ENCODE measurements around the gene TMEM204. TPM values are rescaled to one million over a fixed set of nuclear protein-coding genes. Genes with fewer than 3 reads are reported as not detected.

TMEM204 gene
- total and polyA plus RNA-seq, 10 of the 15 experiments (the other 5 are each of a cell fraction or from before 2014, with no cell fraction given), result 0.05 to 0.30 (median 0.18) TPM; not detected in 7

DNA sequence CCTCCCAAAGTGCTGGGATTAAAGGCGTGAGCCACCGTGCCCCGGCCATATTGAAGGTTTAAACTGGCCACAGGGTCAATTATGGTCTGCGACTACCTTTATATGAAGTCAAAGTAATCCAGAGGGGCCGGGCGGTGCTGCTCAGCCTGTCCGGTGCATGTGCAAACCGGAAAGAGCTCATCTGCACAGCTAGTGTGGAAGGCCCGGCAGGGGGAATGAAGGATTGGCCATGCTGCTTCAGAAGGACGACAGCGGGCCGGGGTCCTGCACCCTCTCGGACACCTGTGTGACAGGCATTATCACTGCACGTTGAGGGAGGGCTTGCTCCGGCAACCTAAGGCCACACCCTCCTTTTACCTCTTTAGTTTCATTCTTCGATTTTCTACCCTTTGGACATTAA is 23.6 kb downstream of the TMEM204 start:
- no peak for FAIRE-seq
- SMC1A ChIA-PET (ENCODE audit: uncharacterized antibody, unreplicated experiment), result no interaction called here
- no peaks in the 10 kb centered on the region for H3K36me3 ChIP-seq (ENCODE audit: control insufficient read depth in 2 of 2, insufficient read depth in 2 of 2, low read length in 1 of 2)
- DNase-seq (ENCODE audit: low read depth, low spot score), result no peak
- H3K79me2 ChIP-seq (ENCODE audit: control insufficient read depth, insufficient read depth, low read length), result no peaks in the 10 kb centered on the region
- no peaks in the 10 kb centered on the region for H3K4me1 ChIP-seq (ENCODE audit: control insufficient read depth, insufficient read depth, low read length)
- H2AFZ ChIP-seq (ENCODE audit: control insufficient read depth, low read depth, low read length), result no peak overlapping the region
- H3K9me3 ChIP-seq (replicated peaks; ENCODE audit: control insufficient read depth, insufficient read depth, low read length), result no peaks in the 10 kb centered on the region
- no peak overlapping the region for H3K4me3 ChIP-seq
- WGBS (ENCODE audit: insufficient coverage, insufficient replicate concordance, low lambda C conversion rate, missing lambda C conversion rate), result 76% methylated on average over 16 of the region's 16 CpGs
- in situ Hi-C loops (cut with MboI) (no loop called here), intact Hi-C loops (cut with micrococcal nuclease; ENCODE audit: unreplicated experiment) (no loop called here)
- no peaks in the 10 kb centered on the region for H3K27me3 ChIP-seq (replicated peaks in 1 of 2; ENCODE audit: control insufficient read depth in 2 of 2, insufficient read depth in 2 of 2, low read length in 1 of 2)
- no peaks in the 10 kb centered on the region for H4K20me1 ChIP-seq (ENCODE audit: control insufficient read depth, insufficient read depth)
- no peak overlapping the region for H3K4me2 ChIP-seq (ENCODE audit: control insufficient read depth, insufficient read depth)
- no peak for ATAC-seq
- H3K9ac ChIP-seq (ENCODE audit: control insufficient read depth, insufficient read depth, low read length), result no peak overlapping the region
- TF ChIP-seq ZZZ3 (IDR thresholded peaks at IDR 0.05; ENCODE audit: control insufficient read depth, insufficient read length, low read depth), result no peak
- TF ChIP-seq, protein P1, sequence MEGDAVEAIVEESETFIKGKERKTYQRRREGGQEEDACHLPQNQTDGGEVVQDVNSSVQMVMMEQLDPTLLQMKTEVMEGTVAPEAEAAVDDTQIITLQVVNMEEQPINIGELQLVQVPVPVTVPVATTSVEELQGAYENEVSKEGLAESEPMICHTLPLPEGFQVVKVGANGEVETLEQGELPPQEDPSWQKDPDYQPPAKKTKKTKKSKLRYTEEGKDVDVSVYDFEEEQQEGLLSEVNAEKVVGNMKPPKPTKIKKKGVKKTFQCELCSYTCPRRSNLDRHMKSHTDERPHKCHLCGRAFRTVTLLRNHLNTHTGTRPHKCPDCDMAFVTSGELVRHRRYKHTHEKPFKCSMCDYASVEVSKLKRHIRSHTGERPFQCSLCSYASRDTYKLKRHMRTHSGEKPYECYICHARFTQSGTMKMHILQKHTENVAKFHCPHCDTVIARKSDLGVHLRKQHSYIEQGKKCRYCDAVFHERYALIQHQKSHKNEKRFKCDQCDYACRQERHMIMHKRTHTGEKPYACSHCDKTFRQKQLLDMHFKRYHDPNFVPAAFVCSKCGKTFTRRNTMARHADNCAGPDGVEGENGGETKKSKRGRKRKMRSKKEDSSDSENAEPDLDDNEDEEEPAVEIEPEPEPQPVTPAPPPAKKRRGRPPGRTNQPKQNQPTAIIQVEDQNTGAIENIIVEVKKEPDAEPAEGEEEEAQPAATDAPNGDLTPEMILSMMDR (IDR thresholded peaks at IDR 0.05 in 2 of 3, conservative IDR thresholded peaks at IDR 0.05 in 1 of 3; ENCODE audit: control insufficient read depth in 2 of 3, extremely low read depth in 1 of 3, insufficient read depth in 1 of 3, low read depth in 3 of 3, low read length in 3 of 3), result no peak
- CTCF ChIA-PET, result no interaction called here
- no TSS peak for BruUV-seq (replicated peaks)
- POLR2A ChIA-PET, result no interaction called here
- RAD21 ChIA-PET (ENCODE audit: unreplicated experiment), result no interaction called here
- no peak overlapping the region for H3K27ac ChIP-seq (ENCODE audit: control insufficient read depth, insufficient read depth)

DNA sequence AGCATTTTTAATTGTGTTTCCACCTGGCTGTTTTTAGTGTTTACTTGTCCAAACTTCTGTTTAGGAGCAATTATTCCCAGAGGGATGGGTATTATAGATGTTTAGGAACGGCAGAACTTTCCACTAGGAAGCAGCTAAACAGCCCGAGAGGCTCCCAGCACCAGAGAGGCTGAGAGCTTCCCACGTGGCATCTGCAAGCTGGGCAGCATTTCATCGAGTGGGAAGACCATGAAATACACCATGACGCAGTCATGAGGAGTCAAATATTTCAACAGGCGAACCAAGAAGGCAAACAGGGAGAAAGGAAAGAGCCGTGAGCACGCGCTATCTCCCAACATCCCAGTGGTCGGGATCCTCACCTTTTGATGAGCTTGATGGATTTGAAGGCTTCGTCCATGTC is 24.1 kb downstream of the TMEM204 start:
- FAIRE-seq, result no peak
- no peak overlapping the region for H3K4me2 ChIP-seq (ENCODE audit: control insufficient read depth, insufficient read depth)
- SMC1A ChIA-PET (ENCODE audit: uncharacterized antibody, unreplicated experiment), result no interaction called here
- H4K20me1 ChIP-seq (ENCODE audit: control insufficient read depth, insufficient read depth), result no peaks in the 10 kb centered on the region
- H2AFZ ChIP-seq (ENCODE audit: control insufficient read depth, low read depth, low read length), result no peak overlapping the region
- BruUV-seq (replicated peaks), result no TSS peak
- no peak overlapping the region for H3K4me3 ChIP-seq
- no peaks in the 10 kb centered on the region for H3K9me3 ChIP-seq (replicated peaks; ENCODE audit: control insufficient read depth, insufficient read depth, low read length)
- H3K36me3 ChIP-seq (ENCODE audit: control insufficient read depth in 2 of 2, insufficient read depth in 2 of 2, low read length in 1 of 2), result no peaks in the 10 kb centered on the region
- no peaks in the 10 kb centered on the region for H3K4me1 ChIP-seq (ENCODE audit: control insufficient read depth, insufficient read depth, low read length)
- no peaks in the 10 kb centered on the region for H3K79me2 ChIP-seq (ENCODE audit: control insufficient read depth, insufficient read depth, low read length)
- in situ Hi-C loops (cut with MboI) (no loop called here), intact Hi-C loops (cut with micrococcal nuclease; ENCODE audit: unreplicated experiment) (no loop called here)
- no peak overlapping the region for H3K27ac ChIP-seq (ENCODE audit: control insufficient read depth, insufficient read depth)
- RAD21 ChIA-PET (ENCODE audit: unreplicated experiment), result no interaction called here
- DNase-seq (ENCODE audit: low read depth, low spot score), result no peak
- CTCF ChIA-PET, result no interaction called here
- ATAC-seq, result no peak
- WGBS (ENCODE audit: insufficient coverage, insufficient replicate concordance, low lambda C conversion rate, missing lambda C conversion rate), result 73% methylated on average over 11 of the region's 11 CpGs
- POLR2A ChIA-PET, result no interaction called here
- no peak for TF ChIP-seq SREBF1 (IDR thresholded peaks at IDR 0.05; ENCODE audit: low read length)
- TF ChIP-seq KDM1A (IDR thresholded peaks at IDR 0.05; ENCODE audit: borderline replicate concordance), result no peak
- no peak for TF ChIP-seq KLF5 (IDR thresholded peaks at IDR 0.05; ENCODE audit: partially characterized antibody)
- TF ChIP-seq CBX3 (IDR thresholded peaks at IDR 0.05; ENCODE audit: borderline replicate concordance, low read depth), result no peak
- TF ChIP-seq, protein P2, sequence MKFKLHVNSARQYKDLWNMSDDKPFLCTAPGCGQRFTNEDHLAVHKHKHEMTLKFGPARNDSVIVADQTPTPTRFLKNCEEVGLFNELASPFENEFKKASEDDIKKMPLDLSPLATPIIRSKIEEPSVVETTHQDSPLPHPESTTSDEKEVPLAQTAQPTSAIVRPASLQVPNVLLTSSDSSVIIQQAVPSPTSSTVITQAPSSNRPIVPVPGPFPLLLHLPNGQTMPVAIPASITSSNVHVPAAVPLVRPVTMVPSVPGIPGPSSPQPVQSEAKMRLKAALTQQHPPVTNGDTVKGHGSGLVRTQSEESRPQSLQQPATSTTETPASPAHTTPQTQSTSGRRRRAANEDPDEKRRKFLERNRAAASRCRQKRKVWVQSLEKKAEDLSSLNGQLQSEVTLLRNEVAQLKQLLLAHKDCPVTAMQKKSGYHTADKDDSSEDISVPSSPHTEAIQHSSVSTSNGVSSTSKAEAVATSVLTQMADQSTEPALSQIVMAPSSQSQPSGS (IDR thresholded peaks at IDR 0.05; ENCODE audit: low read length), result no peak
- TF ChIP-seq STAT3 (IDR thresholded peaks at IDR 0.05; ENCODE audit: low read depth, low read length), result no peak
- TF ChIP-seq LARP7 (IDR thresholded peaks at IDR 0.05), result no peak
- TF ChIP-seq, protein P3, sequence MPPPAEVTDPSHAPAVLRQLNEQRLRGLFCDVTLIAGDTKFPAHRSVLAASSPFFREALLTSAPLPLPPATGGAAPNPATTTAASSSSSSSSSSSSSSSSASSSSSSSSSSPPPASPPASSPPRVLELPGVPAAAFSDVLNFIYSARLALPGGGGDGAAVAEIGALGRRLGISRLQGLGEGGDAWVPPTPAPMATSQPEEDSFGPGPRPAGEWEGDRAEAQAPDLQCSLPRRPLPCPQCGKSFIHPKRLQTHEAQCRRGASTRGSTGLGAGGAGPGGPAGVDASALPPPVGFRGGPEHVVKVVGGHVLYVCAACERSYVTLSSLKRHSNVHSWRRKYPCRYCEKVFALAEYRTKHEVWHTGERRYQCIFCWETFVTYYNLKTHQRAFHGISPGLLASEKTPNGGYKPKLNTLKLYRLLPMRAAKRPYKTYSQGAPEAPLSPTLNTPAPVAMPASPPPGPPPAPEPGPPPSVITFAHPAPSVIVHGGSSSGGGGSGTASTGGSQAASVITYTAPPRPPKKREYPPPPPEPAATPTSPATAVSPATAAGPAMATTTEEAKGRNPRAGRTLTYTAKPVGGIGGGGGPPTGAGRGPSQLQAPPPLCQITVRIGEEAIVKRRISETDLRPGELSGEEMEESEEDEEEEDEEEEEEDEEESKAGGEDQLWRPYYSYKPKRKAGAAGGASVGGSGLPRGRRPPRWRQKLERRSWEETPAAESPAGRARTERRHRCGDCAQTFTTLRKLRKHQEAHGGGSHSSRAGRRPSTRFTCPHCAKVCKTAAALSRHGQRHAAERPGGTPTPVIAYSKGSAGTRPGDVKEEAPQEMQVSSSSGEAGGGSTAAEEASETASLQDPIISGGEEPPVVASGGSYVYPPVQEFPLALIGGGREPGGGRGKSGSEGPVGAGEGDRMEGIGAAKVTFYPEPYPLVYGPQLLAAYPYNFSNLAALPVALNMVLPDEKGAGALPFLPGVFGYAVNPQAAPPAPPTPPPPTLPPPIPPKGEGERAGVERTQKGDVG (CRISPR knock-in tag; IDR thresholded peaks at IDR 0.05), result no peak
- TF ChIP-seq CHD2 (IDR thresholded peaks at IDR 0.05; ENCODE audit: borderline replicate concordance, low read depth, low read length), result no peak
- no peak for TF ChIP-seq BACH1 (IDR thresholded peaks at IDR 0.05; ENCODE audit: borderline replicate concordance)
- no peak for TF ChIP-seq TCF12 (IDR thresholded peaks at IDR 0.05; ENCODE audit: low read depth, low read length)
- H3K27me3 ChIP-seq (replicated peaks in 1 of 2; ENCODE audit: control insufficient read depth in 2 of 2, insufficient read depth in 2 of 2, low read length in 1 of 2), result no peaks in the 10 kb centered on the region
- no peak overlapping the region for H3K9ac ChIP-seq (ENCODE audit: control insufficient read depth, insufficient read depth, low read length)
